GM10248 (cell line): Measurements from ENCODE around the gene E2F1.
A peak's percentile ranks its signal among the peaks of the same experiment; 100 is the strongest.

Source experiments
- CTCF ChIA-PET: fragments of 300-600 bp; sonication (Branson Sonifier 250); formaldehyde crosslinking; extraction: SDS; loops from one replicate; lab custom pipeline; 2021; ENCODE audit warnings: antibody characterized with exemption; lab: Yijun Ruan, JAX
- POLR2A ChIA-PET: fragments of 350-650 bp; sonication (Branson Sonifier 250); formaldehyde crosslinking; extraction: SDS; loops from one replicate; lab custom pipeline; 2020; ENCODE audit warnings: antibody characterized with exemption; lab: Yijun Ruan, JAX
- DNase-seq: peaks from one replicate; pipeline ENCODE4 v3.0.0; 2012; ENCODE audit errors: extremely low spot score
- TF ChIP-seq, protein P1 (sequence below): IDR thresholded peaks from 2 replicates; pipeline ENCODE4 v1.5.1; 2012; ENCODE audit warnings: mild to moderate bottlenecking, low read depth; ENCODE audit errors: extremely low read depth, missing control alignments, control extremely low read depth

The E2F1 gene

DNA sequence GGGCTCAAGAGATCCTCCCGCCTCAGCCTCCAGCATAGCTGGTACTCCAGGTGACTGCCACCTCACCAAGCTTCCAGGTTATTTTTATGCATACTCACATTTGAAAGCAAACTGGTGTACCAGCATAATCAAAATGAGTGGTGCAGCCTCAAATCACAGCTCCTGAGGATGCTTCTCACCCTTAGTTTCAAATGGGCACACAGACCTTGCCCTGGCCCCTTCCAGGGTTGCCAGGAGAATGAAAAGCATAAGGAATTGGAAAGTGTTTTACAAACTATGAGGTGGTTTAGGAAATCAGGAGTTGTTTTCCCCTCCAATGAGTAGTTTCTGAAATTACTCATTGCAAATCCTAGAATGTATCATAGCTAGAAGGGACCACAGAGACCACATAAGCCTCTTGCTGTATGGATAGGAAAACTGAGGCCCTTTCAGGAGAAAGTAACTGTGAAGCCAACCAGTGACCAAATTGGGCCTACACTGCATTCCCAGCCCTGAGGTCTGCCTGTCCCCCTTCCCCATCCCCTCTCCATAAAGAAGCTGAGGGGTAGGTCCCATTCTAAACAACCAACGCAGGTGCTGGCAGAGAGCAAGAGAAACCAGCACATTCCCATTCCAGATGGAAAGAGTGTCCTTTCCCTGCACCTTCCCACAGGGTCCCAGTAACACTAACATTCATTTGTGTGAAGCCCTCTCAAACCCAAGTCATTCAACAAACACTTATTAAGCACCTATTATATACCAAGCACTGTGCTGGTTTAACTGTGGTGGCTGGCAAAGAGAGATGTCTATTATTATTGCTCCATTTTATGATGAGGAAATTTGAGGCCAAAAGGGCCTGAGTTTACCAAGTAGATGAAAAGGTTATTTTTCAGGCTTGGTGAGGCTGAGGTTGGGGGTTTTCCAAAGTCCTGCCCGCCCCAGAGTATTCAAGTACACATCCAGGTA, 2.1 kb upstream of the E2F1 start:
- DNase-seq = no peak
- ChIA-PET POLR2A (no interaction called here), CTCF (interaction anchor here (0.6 to 1.5 kb wide), 4 partner anchors 8 to 44 kb away, joined by 3 to 4 read pairs (median 4); partner anchors contain the start of genes ACTL10 and ZNF341)
- TF ChIP-seq, protein P1, sequence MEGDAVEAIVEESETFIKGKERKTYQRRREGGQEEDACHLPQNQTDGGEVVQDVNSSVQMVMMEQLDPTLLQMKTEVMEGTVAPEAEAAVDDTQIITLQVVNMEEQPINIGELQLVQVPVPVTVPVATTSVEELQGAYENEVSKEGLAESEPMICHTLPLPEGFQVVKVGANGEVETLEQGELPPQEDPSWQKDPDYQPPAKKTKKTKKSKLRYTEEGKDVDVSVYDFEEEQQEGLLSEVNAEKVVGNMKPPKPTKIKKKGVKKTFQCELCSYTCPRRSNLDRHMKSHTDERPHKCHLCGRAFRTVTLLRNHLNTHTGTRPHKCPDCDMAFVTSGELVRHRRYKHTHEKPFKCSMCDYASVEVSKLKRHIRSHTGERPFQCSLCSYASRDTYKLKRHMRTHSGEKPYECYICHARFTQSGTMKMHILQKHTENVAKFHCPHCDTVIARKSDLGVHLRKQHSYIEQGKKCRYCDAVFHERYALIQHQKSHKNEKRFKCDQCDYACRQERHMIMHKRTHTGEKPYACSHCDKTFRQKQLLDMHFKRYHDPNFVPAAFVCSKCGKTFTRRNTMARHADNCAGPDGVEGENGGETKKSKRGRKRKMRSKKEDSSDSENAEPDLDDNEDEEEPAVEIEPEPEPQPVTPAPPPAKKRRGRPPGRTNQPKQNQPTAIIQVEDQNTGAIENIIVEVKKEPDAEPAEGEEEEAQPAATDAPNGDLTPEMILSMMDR = no peak

DNA sequence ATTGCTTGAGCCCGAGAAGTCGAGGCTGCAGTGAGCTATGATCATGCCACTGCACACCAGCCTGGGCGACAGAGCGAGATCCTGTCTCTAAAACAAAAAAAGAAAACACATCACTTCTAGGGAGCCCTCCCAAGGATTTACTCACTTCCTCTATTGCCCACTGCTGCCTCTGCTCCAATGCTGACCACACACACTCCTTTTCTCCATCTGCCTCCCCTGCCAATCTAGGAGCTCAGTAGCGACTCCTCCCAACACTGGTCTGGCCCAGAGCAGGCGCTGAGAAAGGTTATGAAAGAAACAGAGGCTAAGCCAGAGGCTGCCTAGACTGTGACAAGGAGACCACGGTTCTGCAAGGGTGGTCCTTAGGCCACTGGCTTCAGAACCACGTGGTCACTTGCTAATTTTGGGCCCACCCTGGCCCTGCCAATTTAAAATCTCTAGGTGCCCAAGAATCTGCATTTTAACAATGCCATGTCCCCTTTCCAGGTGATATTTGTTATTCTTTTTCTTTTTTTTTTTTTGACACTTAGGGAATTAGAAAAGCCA, 1.3 kb upstream of the E2F1 start:
- ChIA-PET POLR2A (no interaction called here), CTCF (interaction anchor here (1.0 to 1.5 kb wide), 3 partner anchors 9 to 45 kb away, joined by 3 to 4 read pairs (median 4); partner anchors contain the start of gene ZNF341)
- TF ChIP-seq, protein P1 = no peak
- DNase-seq = no peak

DNA sequence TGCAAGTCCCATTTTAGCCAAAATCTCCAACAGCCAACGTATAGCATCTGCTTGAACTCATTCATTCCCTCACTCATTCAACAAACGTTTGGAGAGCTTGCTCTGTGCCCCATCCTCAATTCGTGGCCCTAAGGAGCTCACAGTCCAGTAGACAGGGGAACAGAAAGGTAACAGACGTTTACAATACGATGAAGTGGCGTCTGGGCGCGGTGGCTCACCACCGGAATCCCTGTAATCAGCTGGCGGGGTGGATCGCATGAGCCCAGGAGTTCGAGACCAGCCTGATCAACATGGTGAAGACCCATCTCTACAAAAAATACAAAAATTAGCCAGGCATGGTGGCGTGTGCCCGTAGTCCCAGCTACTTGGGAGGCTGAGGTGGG, 790 bp upstream of the E2F1 start:
- POLR2A ChIA-PET = no interaction called here
- TF ChIP-seq, protein P1 = no peak
- CTCF ChIA-PET = interaction anchor here (1.3 to 1.5 kb wide), 2 partner anchors 19 to 45 kb away, joined by 4 read pairs; partner anchors contain the start of gene ZNF341
- DNase-seq = no peak

DNA sequence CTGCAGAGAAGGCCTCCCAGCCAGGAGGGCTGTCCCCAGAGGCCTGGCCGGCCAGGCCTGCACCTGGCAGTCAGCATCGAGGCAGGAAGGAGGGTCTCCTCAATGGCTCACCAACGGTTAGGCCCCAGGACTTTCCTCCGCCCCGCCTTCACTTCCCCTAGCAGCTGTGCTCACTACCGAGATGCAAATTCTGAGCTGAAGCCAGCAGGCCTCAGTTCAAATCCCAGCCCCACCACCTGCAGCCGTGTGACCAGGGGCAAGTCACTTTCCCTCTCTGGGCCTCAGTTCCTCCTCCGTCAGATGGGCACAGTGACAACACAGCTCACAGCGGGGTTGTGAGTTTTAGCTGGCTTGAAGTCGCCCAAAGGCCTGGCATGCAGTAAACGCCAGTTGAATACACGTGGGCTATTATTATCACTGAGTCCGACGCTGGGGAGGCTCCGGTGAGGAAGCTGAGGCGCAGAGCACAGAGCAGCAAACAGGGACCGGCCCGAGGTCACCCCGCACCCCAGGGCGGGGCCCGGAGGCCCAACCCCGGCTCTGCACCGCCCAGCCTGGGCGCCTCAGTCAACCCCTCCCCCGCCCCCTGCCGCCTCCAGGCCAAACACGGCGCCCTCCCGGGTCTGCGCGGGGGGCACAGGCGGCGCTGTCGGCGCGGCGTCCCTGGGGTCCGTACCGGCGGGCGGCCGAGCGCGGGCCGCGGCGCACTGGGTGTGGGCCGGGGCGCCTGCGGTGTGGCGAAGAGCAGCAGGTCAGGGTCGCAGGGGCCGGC, 671 bp downstream of the E2F1 start:
- POLR2A ChIA-PET = interaction anchor here (0.5 to 1.3 kb wide), 3 partner anchors 19 to 427 kb away, joined by 3 to 6 read pairs (median 3); partner anchors contain the start of gene ACTL10
- TF ChIP-seq, protein P1 = no peak
- DNase-seq = peak; percentile 78
- CTCF ChIA-PET = interaction anchor here (0.9 to 2.4 kb wide), 8 partner anchors 10 to 107 kb away, joined by 3 to 22 read pairs (median 4); partner anchors contain the start of gene ACTL10

DNA sequence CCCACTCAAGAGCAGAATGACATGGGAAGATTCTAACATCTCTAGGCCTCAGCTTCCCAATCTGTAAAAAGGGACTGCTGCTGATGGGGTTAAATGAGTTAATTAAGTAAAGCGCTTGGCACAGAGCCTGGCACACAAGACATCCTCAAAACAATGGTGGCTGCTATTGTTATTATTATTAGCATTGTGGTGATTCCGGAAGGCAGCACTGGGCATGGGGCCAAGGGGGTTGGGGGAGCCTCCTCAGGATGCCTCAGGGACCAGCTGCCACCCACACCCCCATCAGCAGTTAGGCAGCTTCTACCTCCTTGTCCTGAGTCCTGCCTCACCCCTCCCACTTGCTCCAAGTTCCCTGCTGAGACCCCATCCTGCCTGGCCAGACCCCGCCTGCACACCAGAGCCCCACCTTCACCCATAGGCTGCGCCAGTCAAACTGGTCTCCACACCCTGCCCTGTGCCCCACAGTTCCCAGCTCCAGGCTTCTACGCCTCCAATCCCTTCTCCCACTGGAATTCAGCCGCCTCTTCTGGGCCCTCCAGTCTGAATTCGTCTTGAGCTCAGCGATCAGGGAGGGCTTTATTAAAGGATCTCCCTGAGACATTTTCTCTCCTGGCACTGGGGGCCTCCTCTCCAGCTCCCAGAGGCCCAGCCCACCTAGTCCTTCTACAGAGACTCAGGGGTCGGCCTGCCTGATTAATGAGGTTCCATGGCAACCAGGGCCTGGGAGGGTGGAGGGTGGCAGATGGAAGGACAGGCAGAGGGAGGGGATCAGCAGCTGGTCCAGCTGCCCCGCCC, 1.5 kb downstream of the E2F1 start:
- no peak for DNase-seq
- ChIA-PET CTCF (interaction anchor here (0.9 to 2.4 kb wide), 8 partner anchors 10 to 107 kb away, joined by 3 to 22 read pairs (median 4); partner anchors contain the start of gene ACTL10), POLR2A (interaction anchor here (0.6 to 1.3 kb wide), 2 partner anchors 18 to 22 kb away, joined by 3 read pairs; partner anchors contain the start of gene ACTL10)
- TF ChIP-seq, protein P1 = no peak
